ENCODE data around the gene LNP1. TPM values are rescaled to one million over a fixed set of nuclear protein-coding genes. Genes with fewer than 3 reads are reported as not detected.

Gene LNP1
- total and polyA plus RNA-seq, 2 donors (not counting 1 experiment from before 2014, with no cell fraction given), result 3.1 to 3.5 TPM

DNA sequence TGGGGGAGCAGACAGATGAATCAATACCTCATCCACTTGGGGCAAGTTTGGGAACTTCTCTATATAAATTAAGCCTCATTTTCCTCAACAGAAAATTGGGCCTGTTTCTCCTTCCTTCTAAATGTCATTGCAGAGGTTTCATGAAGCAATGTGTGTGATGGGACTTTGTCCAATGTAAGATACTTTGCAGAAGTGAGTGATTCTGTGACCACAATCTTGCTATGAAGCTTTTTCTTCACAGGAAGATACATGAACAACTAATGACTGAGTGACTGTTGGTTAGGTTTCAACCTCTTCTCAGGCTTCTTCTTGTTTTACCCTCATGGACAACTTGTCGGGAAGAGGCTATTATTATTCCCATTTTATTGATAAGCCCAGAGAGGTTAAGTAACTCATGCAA, 102.1 kb downstream of the LNP1 start:
- no peaks in the 10 kb centered on the region for H3K9me3 ChIP-seq (ENCODE audit: control insufficient read depth, insufficient read depth, low read depth, low read length)
- no peak overlapping the region for H3K4me3 ChIP-seq (replicated peaks in 1 of 4; ENCODE audit: control extremely low read depth in 1 of 4, insufficient read depth in 1 of 4, low read depth in 3 of 4, low read length in 4 of 4)
- H3K27ac ChIP-seq (ENCODE audit: insufficient read depth, low read length), result no peak overlapping the region
- H3K4me2 ChIP-seq (ENCODE audit: extremely low read depth, insufficient read depth, low read length), result no peak overlapping the region
- H3K9ac ChIP-seq (ENCODE audit: insufficient read depth, low read length), result no peak overlapping the region
- no peaks in the 10 kb centered on the region for H3K4me1 ChIP-seq (ENCODE audit: control insufficient read depth, extremely low read depth, insufficient read depth, low read length)
- TF ChIP-seq, protein P1, sequence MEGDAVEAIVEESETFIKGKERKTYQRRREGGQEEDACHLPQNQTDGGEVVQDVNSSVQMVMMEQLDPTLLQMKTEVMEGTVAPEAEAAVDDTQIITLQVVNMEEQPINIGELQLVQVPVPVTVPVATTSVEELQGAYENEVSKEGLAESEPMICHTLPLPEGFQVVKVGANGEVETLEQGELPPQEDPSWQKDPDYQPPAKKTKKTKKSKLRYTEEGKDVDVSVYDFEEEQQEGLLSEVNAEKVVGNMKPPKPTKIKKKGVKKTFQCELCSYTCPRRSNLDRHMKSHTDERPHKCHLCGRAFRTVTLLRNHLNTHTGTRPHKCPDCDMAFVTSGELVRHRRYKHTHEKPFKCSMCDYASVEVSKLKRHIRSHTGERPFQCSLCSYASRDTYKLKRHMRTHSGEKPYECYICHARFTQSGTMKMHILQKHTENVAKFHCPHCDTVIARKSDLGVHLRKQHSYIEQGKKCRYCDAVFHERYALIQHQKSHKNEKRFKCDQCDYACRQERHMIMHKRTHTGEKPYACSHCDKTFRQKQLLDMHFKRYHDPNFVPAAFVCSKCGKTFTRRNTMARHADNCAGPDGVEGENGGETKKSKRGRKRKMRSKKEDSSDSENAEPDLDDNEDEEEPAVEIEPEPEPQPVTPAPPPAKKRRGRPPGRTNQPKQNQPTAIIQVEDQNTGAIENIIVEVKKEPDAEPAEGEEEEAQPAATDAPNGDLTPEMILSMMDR (conservative IDR thresholded peaks at IDR 0.05 in 1 of 2, IDR thresholded peaks at IDR 0.05 in 1 of 2; ENCODE audit: low read depth in 1 of 2, low read length in 2 of 2), result no peak
- no peak for TF ChIP-seq EZH2 (IDR thresholded peaks at IDR 0.05; ENCODE audit: low read length, missing control alignments)
- no peaks in the 10 kb centered on the region for H4K20me1 ChIP-seq (ENCODE audit: control insufficient read depth, extremely low read depth, insufficient read depth, low read length)
- H3K36me3 ChIP-seq (ENCODE audit: control insufficient read depth, insufficient read depth, low read length), result no peaks in the 10 kb centered on the region
- no peak overlapping the region for H2AFZ ChIP-seq (ENCODE audit: low read length)
- no peaks in the 10 kb centered on the region for H3K79me2 ChIP-seq (ENCODE audit: control insufficient read depth, insufficient read depth, low read length)
- no peaks in the 10 kb centered on the region for H3K27me3 ChIP-seq (ENCODE audit: control insufficient read depth, insufficient read depth, low read length)
- no peak for DNase-seq (ENCODE audit: low read depth in 2 of 2)

Other genes with a start within 250 kb of the LNP1 start
- gene TBC1D23, start 140.5 kb upstream of the LNP1 start, total RNA-seq, result 80.1 and 121 TPM in 2 replicates
- gene TBC1D23, start 140.5 kb upstream of the LNP1 start, polyA plus RNA-seq, result 54.9 and 55.7 TPM in 2 replicates
- 10.3 and 13.4 TPM in 2 replicates for gene NIT2, start 66.8 kb upstream of the LNP1 start, total RNA-seq
- 42.6 and 53.8 TPM in 2 replicates for gene NIT2, start 66.8 kb upstream of the LNP1 start, polyA plus RNA-seq
- 50.8 and 56.1 TPM in 2 replicates for gene TOMM70, start 450 bp upstream of the LNP1 start, total RNA-seq
- 41.8 and 44.2 TPM in 2 replicates for gene TOMM70, start 450 bp upstream of the LNP1 start, polyA plus RNA-seq
- 26.4 and 39.3 TPM in 2 replicates for gene TMEM45A, start 91.1 kb downstream of the LNP1 start, total RNA-seq
- 28.3 and 71.4 TPM in 2 replicates for gene TMEM45A, start 91.1 kb downstream of the LNP1 start, polyA plus RNA-seq
- not detected in 2 replicates for gene ADGRG7, start 208.1 kb downstream of the LNP1 start, total RNA-seq
- not detected in 2 replicates for gene ADGRG7, start 208.1 kb downstream of the LNP1 start, polyA plus RNA-seq

Data from fibroblast of lung (primary cell).